A673 (cell line): Measurements from ENCODE around the gene FNDC10.

Source experiments
- CTCF ChIP-seq: fragments of 300-800, 200-600 bp; sonication (generic); conservative IDR thresholded peaks from 2 replicates; pipeline ENCODE4 v1.5.1; 2017; ENCODE audit warnings: low read depth, mild to moderate bottlenecking, antibody characterized with exemption, low read length, moderate library complexity, mixed read lengths
- EZH2 ChIP-seq: fragments of 200-600 bp; sonication (generic); IDR thresholded peaks from 2 replicates; pipeline ENCODE4 v1.6.1; 2017; ENCODE audit warnings: borderline replicate concordance, low read depth, mild to moderate bottlenecking, mixed read lengths, antibody characterized with exemption, low read length; ENCODE audit not compliant: poor library complexity, severe bottlenecking

DNA sequence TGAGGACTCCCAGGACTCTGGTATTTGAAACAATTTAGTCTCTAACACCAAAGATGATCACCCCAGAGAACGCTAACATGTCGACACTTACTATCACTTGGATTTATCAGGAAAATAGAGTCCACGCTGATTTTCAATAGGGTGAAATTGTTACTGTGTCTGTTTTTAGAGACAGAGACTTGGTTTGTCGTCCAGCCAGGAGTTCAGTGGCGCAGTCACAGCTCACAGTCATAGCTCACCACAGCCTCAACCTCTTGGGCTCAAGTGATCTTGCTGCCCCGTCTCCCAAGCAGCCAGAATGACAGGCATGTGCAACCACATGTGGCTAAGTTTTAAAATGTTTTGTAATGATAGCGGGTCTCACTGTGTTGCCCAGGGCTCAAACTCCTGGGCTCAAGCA is 30.6 kb downstream of the FNDC10 start:
- TF ChIP-seq CTCF, result no peak
- TF ChIP-seq EZH2, result no peak
